ENCODE data around the gene CTSW.

Gene CTSW

GRCh38 chr11:65861533-65862183 is 18.0 kb upstream of the CTSW start:
- no peak for DNase-seq
- Histone ChIP-seq H3K27me3 (replicated peaks) (no peaks in the 10 kb centered on the region), H3K36me3 (replicated peaks) (peaks cover 48% of the 10 kb centered on the region), H3K4me3 (ENCODE audit: low read depth, low read length) (peak overlapping the region; percentile 89), H3K27ac (peak overlapping the region; percentile 93)
- in situ Hi-C loops (cut with HindIII; ENCODE audit: low pct_ligation_motif_present, low sequenced_read_pairs) = no loop called here
- TF ChIP-seq CTCF (IDR thresholded peaks at IDR 0.05; ENCODE audit: low read depth, low read length, missing control alignments) = no peak

- H3K36me3 ChIP-seq (replicated peaks) = peaks cover 47% of the 10 kb centered on the region
- in situ Hi-C loops (cut with HindIII; ENCODE audit: low pct_ligation_motif_present, low sequenced_read_pairs) = no loop called here
- H3K27ac ChIP-seq = no peak overlapping the region
- DNase-seq = no peak
- H3K4me3 ChIP-seq (ENCODE audit: low read depth, low read length) = no peak overlapping the region
- H3K27me3 ChIP-seq (replicated peaks) = no peaks in the 10 kb centered on the region
- no peak for TF ChIP-seq CTCF (IDR thresholded peaks at IDR 0.05; ENCODE audit: low read depth, low read length, missing control alignments)
Observed at GRCh38 chr11:65862191-65862735, 17.4 kb upstream of the CTSW start.

GRCh38 chr11:65862941-65863888 is 16.4 kb upstream of the CTSW start:
- no peaks in the 10 kb centered on the region for H3K27me3 ChIP-seq (replicated peaks)
- no peak overlapping the region for H3K27ac ChIP-seq
- peaks cover 55% of the 10 kb centered on the region for H3K36me3 ChIP-seq (replicated peaks)
- TF ChIP-seq CTCF (IDR thresholded peaks at IDR 0.05; ENCODE audit: low read depth, low read length, missing control alignments) = no peak
- in situ Hi-C loops (cut with HindIII; ENCODE audit: low pct_ligation_motif_present, low sequenced_read_pairs) = no loop called here
- no peak overlapping the region for H3K4me3 ChIP-seq (ENCODE audit: low read depth, low read length)
- DNase-seq = no peak

- in situ Hi-C loops (cut with HindIII; ENCODE audit: low pct_ligation_motif_present, low sequenced_read_pairs) = no loop called here
- DNase-seq = no peak
- no peak for TF ChIP-seq CTCF (IDR thresholded peaks at IDR 0.05; ENCODE audit: low read depth, low read length, missing control alignments)
- Histone ChIP-seq H3K36me3 (replicated peaks) (peaks cover 64% of the 10 kb centered on the region), H3K4me3 (ENCODE audit: low read depth, low read length) (no peak overlapping the region), H3K27me3 (replicated peaks) (no peaks in the 10 kb centered on the region), H3K27ac (no peak overlapping the region)
Observed at GRCh38 chr11:65863889-65864705, 15.5 kb upstream of the CTSW start.

GRCh38 chr11:65864706-65865471 is 14.7 kb upstream of the CTSW start:
- no peak for TF ChIP-seq CTCF (IDR thresholded peaks at IDR 0.05; ENCODE audit: low read depth, low read length, missing control alignments)
- Histone ChIP-seq H3K36me3 (replicated peaks) (peaks cover 72% of the 10 kb centered on the region), H3K27me3 (replicated peaks) (no peaks in the 10 kb centered on the region), H3K4me3 (ENCODE audit: low read depth, low read length) (no peak overlapping the region), H3K27ac (no peak overlapping the region)
- in situ Hi-C loops (cut with HindIII; ENCODE audit: low pct_ligation_motif_present, low sequenced_read_pairs) = no loop called here
- no peak for DNase-seq
